Mucosa of stomach (tissue), 1 donor: ENCODE measurements around the gene LCE5A.
"Not testable (repeated sequence)": the region's sequence is repeated elsewhere in the genome, so short reads cannot be mapped to it uniquely, and the experiment has no call there.

ENCODE experiments used
- H3K27me3 ChIP-seq: one replicate; pipeline ENCODE4 v1.7.0; 2013; ENCODE audit warnings: mild to moderate bottlenecking, low read length; ENCODE audit not compliant: control insufficient read depth, insufficient read depth
- H3K36me3 ChIP-seq: one replicate; pipeline ENCODE4 v1.7.0; 2013; ENCODE audit warnings: low read length; ENCODE audit not compliant: control insufficient read depth, insufficient read depth
- H3K4me1 ChIP-seq: one replicate; pipeline ENCODE4 v1.7.0; 2013; ENCODE audit warnings: mild to moderate bottlenecking, low read length; ENCODE audit not compliant: control insufficient read depth, insufficient read depth
- H3K4me3 ChIP-seq: one replicate; pipeline ENCODE4 v1.7.0; 2013; ENCODE audit warnings: low read length
- H3K9ac ChIP-seq: one replicate; pipeline ENCODE4 v1.7.0; 2013; ENCODE audit warnings: mild to moderate bottlenecking, low read length, moderate library complexity
- H3K9me3 ChIP-seq: one replicate; pipeline ENCODE4 v1.7.0; 2013; ENCODE audit warnings: mild to moderate bottlenecking, low read length, moderate library complexity; ENCODE audit not compliant: control insufficient read depth
- donor health status: Pancreatic carcinoma.

Gene LCE5A, protein sequence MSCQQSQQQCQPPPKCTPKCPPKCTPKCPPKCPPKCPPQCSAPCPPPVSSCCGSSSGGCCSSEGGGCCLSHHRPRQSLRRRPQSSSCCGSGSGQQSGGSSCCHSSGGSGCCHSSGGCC

DNA sequence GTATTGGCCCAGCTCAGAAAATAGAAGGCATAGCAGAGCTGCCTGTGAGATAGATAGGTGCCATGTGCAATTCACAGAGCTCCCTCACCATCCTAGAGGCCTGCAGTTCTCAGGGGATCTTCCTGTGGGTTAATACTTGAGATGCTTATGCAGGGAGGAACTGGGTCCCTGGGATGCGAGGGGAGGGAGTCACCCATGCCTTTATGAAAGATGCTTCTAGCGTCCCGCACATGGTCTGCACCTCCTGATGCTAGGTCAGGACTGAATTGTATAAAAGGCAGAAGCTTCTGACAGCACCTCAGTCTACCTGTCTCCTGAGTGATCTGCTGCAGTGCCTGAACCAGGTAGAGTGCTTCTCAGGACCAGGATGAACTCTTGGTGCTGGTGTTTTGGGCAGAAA is at the start of gene LCE5A:
TSS of gene LCE5A (plus strand) at position 301 of the 400 bp plus-strand sequence. CDS start 732 bp downstream, outside the sequence.
- H3K36me3 ChIP-seq: no peaks in the 10 kb centered on the region
- no peak within 1 kb of the TSS for H3K9ac ChIP-seq
- H3K9me3 ChIP-seq: no peaks in the 10 kb centered on the region
- H3K4me1 ChIP-seq: no peaks in the 10 kb centered on the region
- H3K4me3 ChIP-seq: no peak within 1 kb of the TSS
- H3K27me3 ChIP-seq: peaks cover 23% of the 10 kb centered on the region

DNA sequence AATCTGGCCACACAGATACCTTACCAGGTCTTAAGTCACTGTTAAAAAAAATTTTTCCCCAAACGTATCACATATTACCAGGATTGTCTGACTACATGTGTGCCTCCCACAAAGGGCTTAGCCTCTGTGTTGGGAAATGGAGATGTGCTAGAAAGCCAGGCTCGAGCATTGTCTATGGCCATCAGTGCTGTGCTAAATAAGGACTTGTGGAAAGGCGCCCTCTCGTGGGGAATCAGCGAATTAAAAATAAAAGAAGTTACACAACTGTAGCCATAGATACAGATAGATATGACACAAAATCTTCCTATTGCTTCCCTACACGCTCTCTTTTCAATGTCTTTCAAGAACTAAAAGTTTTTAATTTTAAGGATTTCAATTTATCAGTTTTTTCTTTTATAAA is 49.1 kb upstream of the LCE5A start:
- H3K9me3 ChIP-seq: no peaks in the 10 kb centered on the region

DNA sequence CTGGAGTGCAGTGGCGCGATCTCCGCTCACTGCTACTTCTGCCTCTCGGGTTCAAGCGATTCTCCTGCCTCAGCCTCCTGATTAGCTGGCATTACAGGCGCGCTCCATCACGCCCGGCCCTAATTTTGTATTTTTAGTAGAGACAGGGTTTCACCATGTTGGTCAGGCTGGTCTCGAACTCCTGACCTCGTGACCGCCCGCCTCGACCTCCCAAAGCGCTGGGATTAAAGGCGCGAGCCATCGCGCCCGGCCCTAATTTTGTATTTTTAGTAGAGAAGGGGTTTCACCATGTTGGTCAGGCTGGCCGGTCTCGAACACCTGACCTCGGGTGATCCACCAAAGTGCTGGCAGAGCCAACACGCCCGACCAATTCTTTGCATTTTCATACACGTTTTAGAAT is 48.0 kb upstream of the LCE5A start:
- Histone ChIP-seq H3K36me3 (no peaks in the 10 kb centered on the region), H3K27me3 (no peaks in the 10 kb centered on the region), H3K4me3 (no peak overlapping the region), H3K9ac (no peak overlapping the region), H3K9me3 (no peaks in the 10 kb centered on the region), H3K4me1 (no peaks in the 10 kb centered on the region)

More for the DNA sequence above, 49.1 kb upstream of the LCE5A start:
- H3K9ac ChIP-seq: no peak overlapping the region
- no peaks in the 10 kb centered on the region for H3K27me3 ChIP-seq
- no peaks in the 10 kb centered on the region for H3K36me3 ChIP-seq
- no peak overlapping the region for H3K4me3 ChIP-seq
- no peaks in the 10 kb centered on the region for H3K4me1 ChIP-seq

DNA sequence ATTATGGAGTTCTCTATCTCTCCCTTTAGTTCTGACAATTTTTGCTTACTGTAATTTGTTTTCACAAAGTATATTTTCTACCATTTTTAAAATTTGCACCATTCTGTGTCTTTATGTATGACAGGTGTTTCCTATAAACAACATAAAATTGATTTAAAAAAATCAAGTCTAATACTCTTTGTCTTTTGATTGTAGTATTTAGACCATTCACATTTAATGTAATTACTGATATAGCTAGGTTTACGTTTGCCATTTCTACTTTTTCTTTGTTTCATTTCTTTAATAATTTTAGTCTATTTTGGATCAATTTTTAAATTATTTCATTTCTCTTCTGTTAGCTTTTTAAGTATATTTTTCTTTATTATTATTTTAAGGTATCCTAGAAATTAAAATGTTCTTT is 44.4 kb upstream of the LCE5A start:
- H3K36me3 ChIP-seq: no peaks in the 10 kb centered on the region
- H3K4me1 ChIP-seq: no peaks in the 10 kb centered on the region
- H3K9me3 ChIP-seq: no peaks in the 10 kb centered on the region
- H3K9ac ChIP-seq: no peak overlapping the region
- H3K4me3 ChIP-seq: no peak overlapping the region
- peaks cover 5% of the 10 kb centered on the region for H3K27me3 ChIP-seq

DNA sequence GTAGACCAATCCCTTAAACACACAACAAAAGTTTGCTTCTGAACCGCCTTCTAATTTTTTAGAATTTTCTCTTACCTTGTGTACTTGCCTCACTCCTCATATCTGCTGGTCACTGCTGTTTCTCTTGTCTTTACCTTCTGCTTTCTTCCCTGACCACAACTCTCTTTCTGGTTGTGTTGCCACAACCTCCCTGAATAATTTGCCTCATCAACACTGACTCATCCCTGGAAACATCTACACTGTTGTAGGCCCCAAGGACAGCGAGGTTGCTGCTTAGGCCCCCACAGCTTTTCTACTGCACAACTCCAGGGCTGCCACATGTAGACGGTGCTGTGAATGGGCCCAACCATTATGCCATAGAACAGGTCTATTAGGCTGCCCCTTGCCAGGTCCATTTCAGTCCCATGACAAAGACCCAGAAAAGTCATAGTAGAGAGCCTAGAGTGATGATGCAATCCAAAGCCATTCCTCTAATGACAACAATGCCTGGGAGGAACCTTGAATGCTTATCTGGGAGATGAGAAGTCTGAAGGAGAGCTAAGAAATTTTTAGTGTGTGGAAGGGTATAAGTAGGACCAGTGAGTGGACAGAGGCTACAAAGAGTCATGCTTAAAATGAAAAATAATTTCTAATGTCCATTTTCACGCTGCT is 36.6 kb upstream of the LCE5A start:
- Histone ChIP-seq H3K4me3 (no peak overlapping the region), H3K36me3 (no peaks in the 10 kb centered on the region), H3K4me1 (no peaks in the 10 kb centered on the region), H3K9ac (no peak overlapping the region), H3K9me3 (no peaks in the 10 kb centered on the region), H3K27me3 (no peaks in the 10 kb centered on the region)

DNA sequence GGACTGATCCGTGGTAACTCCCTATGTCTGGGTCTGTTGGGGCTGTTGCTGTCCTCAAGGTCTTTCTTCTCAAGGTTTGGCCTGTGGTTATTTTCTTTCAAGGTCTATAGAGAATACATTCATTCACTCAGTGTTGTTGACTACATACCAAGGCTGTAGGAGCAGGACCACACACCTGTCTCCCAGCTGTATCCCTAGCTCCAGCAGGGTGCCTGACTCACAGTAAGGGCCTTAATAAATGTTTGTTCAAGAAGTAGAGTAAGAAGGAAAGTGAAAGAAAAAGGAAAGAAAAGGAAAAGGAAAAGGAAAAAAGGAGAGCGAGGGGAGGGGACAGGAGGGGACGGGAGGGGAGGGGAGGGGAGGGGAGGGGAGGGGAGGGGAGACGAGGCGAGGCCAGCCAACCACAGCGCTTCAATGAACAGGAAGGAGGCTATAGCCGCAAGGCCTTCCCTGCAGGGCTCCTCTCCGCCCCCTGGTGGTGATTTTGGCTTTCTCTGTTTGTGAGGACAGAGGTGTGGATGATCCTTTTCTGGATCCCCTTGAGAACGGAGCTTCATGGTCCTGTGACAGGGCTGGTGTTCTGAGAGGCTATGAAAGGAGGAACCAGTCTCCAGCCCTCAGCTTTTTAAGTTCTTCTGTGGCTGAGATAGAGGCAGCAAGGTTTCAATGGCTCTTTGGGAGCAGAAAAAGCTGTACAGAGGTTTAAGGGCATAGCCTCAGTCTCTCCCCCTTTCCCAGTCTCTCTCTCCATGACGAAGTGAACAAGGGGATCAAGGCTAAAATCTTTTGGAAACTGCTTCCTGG is 30.6 kb upstream of the LCE5A start:
- Histone ChIP-seq H3K4me3 (no peak overlapping the region), H3K27me3 (no peaks in the 10 kb centered on the region), H3K36me3 (no peaks in the 10 kb centered on the region), H3K4me1 (no peaks in the 10 kb centered on the region), H3K9ac (no peak overlapping the region), H3K9me3 (no peaks in the 10 kb centered on the region)

DNA sequence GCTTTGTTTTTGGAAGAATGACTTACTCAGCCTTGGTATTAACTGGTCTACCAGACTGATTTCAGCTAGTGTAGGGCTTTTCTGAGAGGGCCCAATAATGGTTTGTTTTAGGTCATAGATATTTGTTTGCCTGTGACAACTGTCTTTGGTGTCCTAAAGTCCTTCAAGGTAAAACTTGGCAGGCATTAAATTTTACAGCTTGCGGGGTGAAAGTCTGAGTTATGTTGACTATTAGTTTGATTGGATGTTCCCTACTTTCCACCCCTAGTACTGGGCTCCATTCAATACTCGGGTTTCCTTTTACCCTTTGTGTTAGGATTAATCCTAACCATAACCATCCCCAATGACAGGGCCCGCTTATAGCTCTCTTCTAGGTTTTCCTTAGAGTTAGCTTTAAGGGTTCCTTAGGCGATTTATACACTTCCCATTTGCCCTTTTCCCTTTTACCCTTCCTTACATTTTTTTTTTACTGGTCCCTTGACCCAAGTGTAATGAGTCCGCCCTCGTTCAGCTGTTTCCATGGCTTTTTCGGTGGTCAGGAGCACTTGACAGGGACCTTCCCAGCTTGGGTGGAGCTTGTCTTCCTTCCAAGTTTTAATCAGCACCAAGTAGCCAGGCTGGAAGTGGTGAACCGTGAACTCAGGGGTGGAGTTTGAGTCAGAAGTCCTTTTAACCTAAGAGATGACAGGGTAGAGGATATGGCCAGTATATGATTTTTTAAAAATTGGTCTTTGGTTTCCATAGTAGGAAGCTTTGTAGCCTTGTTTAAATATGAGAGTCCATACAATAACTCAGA is 28.5 kb upstream of the LCE5A start:
- no peaks in the 10 kb centered on the region for H3K4me1 ChIP-seq
- no peaks in the 10 kb centered on the region for H3K27me3 ChIP-seq
- H3K36me3 ChIP-seq: no peaks in the 10 kb centered on the region
- H3K9ac ChIP-seq: no peak overlapping the region
- no peaks in the 10 kb centered on the region for H3K9me3 ChIP-seq
- no peak overlapping the region for H3K4me3 ChIP-seq

DNA sequence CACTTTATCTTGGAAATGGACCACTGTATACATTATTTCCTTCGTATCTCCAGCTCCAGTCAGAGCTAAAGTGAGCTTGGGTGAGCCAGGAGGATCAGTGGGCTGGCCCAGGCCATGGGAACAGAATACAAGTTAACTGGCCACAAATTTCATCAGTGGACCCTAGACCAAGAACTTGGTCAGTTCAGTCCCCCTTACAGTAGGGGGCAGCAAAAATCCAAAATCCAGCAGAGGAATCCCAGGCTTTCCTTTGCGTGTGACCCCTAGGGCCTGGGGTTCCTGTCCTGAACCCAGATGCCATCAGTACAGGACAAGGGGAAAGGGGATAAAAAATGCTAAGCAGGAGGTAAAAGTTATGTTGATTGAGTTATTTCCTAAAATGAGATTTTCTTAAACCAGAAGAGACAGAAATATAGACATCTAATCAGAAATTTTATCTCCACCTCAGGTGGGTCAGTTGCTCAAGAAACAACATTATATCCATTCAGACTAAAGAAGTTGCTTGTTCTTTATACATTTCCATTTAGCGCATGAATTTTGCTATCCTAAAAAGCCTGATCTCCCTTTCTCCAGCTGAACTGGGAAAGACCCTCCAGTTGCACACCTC is 24.1 kb upstream of the LCE5A start:
- no peaks in the 10 kb centered on the region for H3K36me3 ChIP-seq
- H3K9ac ChIP-seq: no peak overlapping the region
- no peak overlapping the region for H3K4me3 ChIP-seq
- no peaks in the 10 kb centered on the region for H3K4me1 ChIP-seq
- no peaks in the 10 kb centered on the region for H3K9me3 ChIP-seq
- no peaks in the 10 kb centered on the region for H3K27me3 ChIP-seq

DNA sequence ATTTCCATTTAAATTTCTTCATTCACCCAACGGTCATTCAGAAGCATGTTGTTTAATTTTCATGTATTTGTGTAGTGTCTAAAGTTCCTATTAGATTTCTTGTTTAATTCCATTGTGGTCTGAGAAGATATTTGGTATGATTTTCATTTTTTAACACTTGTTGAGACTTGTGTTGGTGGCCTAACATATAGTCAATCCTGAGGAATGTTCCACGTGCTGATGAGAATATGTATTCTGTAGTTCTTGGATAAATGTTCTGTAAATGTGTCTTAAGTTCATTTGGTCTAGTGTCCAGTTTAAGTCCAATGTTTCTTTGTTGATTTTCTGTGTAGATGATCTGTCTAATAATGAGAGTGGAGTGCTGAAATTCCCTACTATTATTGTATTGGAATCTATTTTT is 22.7 kb upstream of the LCE5A start:
- Histone ChIP-seq H3K9ac (no peak overlapping the region), H3K27me3 (no peaks in the 10 kb centered on the region), H3K9me3 (no peaks in the 10 kb centered on the region), H3K36me3 (no peaks in the 10 kb centered on the region), H3K4me3 (no peak overlapping the region), H3K4me1 (no peaks in the 10 kb centered on the region)

DNA sequence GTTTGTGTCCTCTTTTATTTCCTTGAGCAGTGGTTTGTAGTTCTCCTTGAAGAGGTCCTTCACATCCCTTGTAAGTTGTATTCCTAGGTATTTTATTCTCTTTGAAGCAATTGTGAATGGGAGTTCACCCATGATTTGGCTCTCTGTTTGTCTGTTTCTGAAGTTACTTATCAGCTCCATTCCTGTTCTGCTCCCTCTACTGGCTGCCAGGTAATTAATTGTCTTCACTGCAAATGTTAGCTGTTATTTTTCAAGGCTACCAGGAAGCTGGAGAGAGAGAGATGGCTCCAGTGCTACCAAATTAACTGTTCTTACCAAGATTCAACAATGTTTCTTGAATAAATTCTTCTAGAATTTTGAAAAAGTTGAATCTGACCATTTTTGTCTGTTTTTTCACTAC is 19.1 kb upstream of the LCE5A start:
- not testable (repeated sequence) for H3K9ac ChIP-seq, H3K4me1 ChIP-seq, H3K36me3 ChIP-seq, H3K4me3 ChIP-seq, H3K9me3 ChIP-seq, H3K27me3 ChIP-seq

DNA sequence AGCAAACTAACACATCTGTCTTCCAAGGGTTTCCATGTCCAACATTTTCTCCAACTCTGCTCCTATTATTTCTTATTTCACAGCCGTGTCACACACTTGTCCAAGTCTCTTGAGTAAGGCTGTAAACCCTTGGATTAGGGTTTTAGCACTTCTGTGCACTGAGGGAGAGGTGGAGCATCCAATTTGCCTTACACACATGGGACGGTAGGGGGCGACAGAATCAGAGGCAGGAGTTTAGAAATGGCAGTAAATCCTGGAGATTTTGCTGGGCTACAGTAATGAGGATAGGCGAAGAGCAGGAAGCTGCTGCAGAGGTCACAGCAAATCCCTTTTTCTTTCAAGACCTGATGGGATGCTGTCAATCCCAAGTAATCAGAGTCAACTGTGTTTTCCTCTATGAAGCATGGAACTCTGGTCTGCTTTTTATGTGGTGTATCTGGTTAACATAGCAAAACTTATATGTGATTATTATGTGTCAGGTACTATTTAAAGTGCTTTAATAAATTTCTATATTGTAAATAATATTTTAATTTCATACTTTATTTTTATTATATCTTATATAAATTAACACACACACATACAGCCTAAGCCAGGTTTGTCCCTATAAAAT is 15.4 kb upstream of the LCE5A start:
- Histone ChIP-seq H3K36me3 (no peaks in the 10 kb centered on the region), H3K9me3 (no peaks in the 10 kb centered on the region), H3K27me3 (no peaks in the 10 kb centered on the region), H3K4me1 (no peaks in the 10 kb centered on the region), H3K9ac (no peak overlapping the region), H3K4me3 (no peak overlapping the region)
